ENCODE measurements around the gene NOS2. TPM values are rescaled to one million over a fixed set of nuclear protein-coding genes. Genes with fewer than 3 reads are reported as not detected.

NOS2 gene
- total and polyA plus RNA-seq, 2 donors (not counting 1 experiment from before 2014, with no cell fraction given): under 0.01 TPM; not detected in 1

DNA sequence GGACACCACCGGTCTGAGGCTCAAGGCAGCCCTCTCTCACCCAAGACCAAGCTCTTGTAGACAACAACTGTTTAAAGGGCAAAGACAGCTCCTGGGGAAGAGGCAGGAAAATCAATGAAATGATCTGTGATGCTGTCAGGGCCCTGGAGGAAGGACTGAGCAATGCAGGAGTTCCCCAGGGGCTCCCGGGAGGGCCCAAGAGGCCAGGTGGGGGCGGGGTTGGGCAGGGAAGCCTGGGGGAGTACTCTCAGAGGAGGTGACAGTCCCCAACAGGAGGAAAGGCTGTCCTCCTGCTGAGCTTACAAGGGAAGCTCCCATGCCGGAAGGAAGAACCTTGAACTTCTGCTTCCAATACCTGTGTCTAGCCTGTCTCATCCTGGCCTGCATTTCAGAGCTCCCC is 8.3 kb upstream of the NOS2 start:
- Histone ChIP-seq H3K36me3 (ENCODE audit: control insufficient read depth, insufficient read depth, low read length) (no peaks in the 10 kb centered on the region), H3K79me2 (ENCODE audit: control insufficient read depth, insufficient read depth, low read length) (no peaks in the 10 kb centered on the region), H4K20me1 (ENCODE audit: control insufficient read depth, extremely low read depth, insufficient read depth, low read length) (no peaks in the 10 kb centered on the region), H3K27ac (ENCODE audit: insufficient read depth, low read length) (no peak overlapping the region), H3K4me3 (replicated peaks in 1 of 4; ENCODE audit: control extremely low read depth in 1 of 4, insufficient read depth in 1 of 4, low read depth in 3 of 4, low read length in 4 of 4) (no peak overlapping the region), H3K4me1 (ENCODE audit: control insufficient read depth, extremely low read depth, insufficient read depth, low read length) (no peaks in the 10 kb centered on the region), H3K9me3 (ENCODE audit: control insufficient read depth, insufficient read depth, low read depth, low read length) (no peaks in the 10 kb centered on the region), H3K27me3 (ENCODE audit: control insufficient read depth, insufficient read depth, low read length) (no peaks in the 10 kb centered on the region), H3K9ac (ENCODE audit: insufficient read depth, low read length) (no peak overlapping the region), H2AFZ (ENCODE audit: low read length) (no peak overlapping the region), H3K4me2 (ENCODE audit: extremely low read depth, insufficient read depth, low read length) (no peak overlapping the region)
- DNase-seq (ENCODE audit: low read depth in 2 of 2): no peak
- TF ChIP-seq CTCF (conservative IDR thresholded peaks at IDR 0.05 in 1 of 2, IDR thresholded peaks at IDR 0.05 in 1 of 2; ENCODE audit: low read depth in 1 of 2, low read length in 2 of 2) (no peak), EZH2 (IDR thresholded peaks at IDR 0.05; ENCODE audit: low read length, missing control alignments) (no peak)

GRCh38 chr17:27807567-27808470 is 7.5 kb upstream of the NOS2 start:
- H3K27me3 ChIP-seq (ENCODE audit: control insufficient read depth, insufficient read depth, low read length): no peaks in the 10 kb centered on the region
- H3K4me3 ChIP-seq (replicated peaks in 1 of 4; ENCODE audit: control extremely low read depth in 1 of 4, insufficient read depth in 1 of 4, low read depth in 3 of 4, low read length in 4 of 4): no peak overlapping the region
- H3K4me2 ChIP-seq (ENCODE audit: extremely low read depth, insufficient read depth, low read length): no peak overlapping the region
- H3K79me2 ChIP-seq (ENCODE audit: control insufficient read depth, insufficient read depth, low read length): no peaks in the 10 kb centered on the region
- no peaks in the 10 kb centered on the region for H4K20me1 ChIP-seq (ENCODE audit: control insufficient read depth, extremely low read depth, insufficient read depth, low read length)
- no peaks in the 10 kb centered on the region for H3K4me1 ChIP-seq (ENCODE audit: control insufficient read depth, extremely low read depth, insufficient read depth, low read length)
- DNase-seq (ENCODE audit: low read depth in 2 of 2): no peak
- H3K36me3 ChIP-seq (ENCODE audit: control insufficient read depth, insufficient read depth, low read length): no peaks in the 10 kb centered on the region
- H2AFZ ChIP-seq (ENCODE audit: low read length): no peak overlapping the region
- H3K9ac ChIP-seq (ENCODE audit: insufficient read depth, low read length): no peak overlapping the region
- no peak overlapping the region for H3K27ac ChIP-seq (ENCODE audit: insufficient read depth, low read length)
- no peak for TF ChIP-seq CTCF (conservative IDR thresholded peaks at IDR 0.05 in 1 of 2, IDR thresholded peaks at IDR 0.05 in 1 of 2; ENCODE audit: low read depth in 1 of 2, low read length in 2 of 2)
- TF ChIP-seq EZH2 (IDR thresholded peaks at IDR 0.05; ENCODE audit: low read length, missing control alignments): no peak
- no peaks in the 10 kb centered on the region for H3K9me3 ChIP-seq (ENCODE audit: control insufficient read depth, insufficient read depth, low read depth, low read length)

DNA sequence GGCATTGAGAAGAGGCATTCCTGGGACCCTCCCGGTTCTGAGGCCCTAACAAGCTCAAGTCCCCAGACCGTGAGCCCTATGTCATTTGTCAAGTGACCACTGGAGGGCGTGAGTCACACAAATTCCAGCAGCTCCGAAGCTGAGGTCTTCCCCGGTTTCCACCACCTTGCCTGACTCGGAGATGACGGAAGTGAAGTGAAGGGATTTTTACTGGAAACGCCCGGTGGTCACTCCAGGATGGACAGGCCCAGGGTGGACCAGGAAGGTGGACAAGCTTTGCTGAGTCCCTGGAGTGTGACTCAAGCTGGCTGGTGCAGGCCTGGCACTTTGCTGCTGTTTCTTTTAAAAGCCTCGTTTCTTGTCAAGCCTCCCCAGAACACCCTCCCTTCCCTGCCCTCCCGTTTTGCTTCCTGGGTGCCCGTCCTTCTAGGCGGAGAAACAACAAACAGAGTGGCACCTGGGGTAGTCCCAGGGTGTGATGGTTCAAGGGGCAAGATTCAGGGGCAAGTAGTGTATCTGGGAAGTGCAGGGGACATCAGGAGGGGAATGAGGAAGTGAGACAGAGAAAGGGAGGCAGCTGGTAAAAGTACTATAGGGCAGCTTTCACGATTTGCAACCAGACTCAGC is 5.3 kb upstream of the NOS2 start:
- Histone ChIP-seq H3K4me2 (ENCODE audit: extremely low read depth, insufficient read depth, low read length) (peak overlapping the region; percentile 84), H2AFZ (ENCODE audit: low read length) (peak overlapping the region; percentile 92), H3K27ac (ENCODE audit: insufficient read depth, low read length) (no peak overlapping the region), H3K9ac (ENCODE audit: insufficient read depth, low read length) (peak overlapping the region; percentile 13), H3K36me3 (ENCODE audit: control insufficient read depth, insufficient read depth, low read length) (no peaks in the 10 kb centered on the region), H3K4me3 (replicated peaks in 1 of 4; ENCODE audit: control extremely low read depth in 1 of 4, insufficient read depth in 1 of 4, low read depth in 3 of 4, low read length in 4 of 4) (peak overlapping the region in 3 of 4 experiments; percentile 21 to 48 (median 33)), H3K4me1 (ENCODE audit: control insufficient read depth, extremely low read depth, insufficient read depth, low read length) (no peaks in the 10 kb centered on the region), H4K20me1 (ENCODE audit: control insufficient read depth, extremely low read depth, insufficient read depth, low read length) (no peaks in the 10 kb centered on the region), H3K27me3 (ENCODE audit: control insufficient read depth, insufficient read depth, low read length) (no peaks in the 10 kb centered on the region), H3K9me3 (ENCODE audit: control insufficient read depth, insufficient read depth, low read depth, low read length) (no peaks in the 10 kb centered on the region), H3K79me2 (ENCODE audit: control insufficient read depth, insufficient read depth, low read length) (no peaks in the 10 kb centered on the region)
- peak; percentile 80 to 88 for DNase-seq (ENCODE audit: low read depth in 2 of 2)
- no peak for TF ChIP-seq EZH2 (IDR thresholded peaks at IDR 0.05; ENCODE audit: low read length, missing control alignments)
- TF ChIP-seq CTCF (conservative IDR thresholded peaks at IDR 0.05 in 1 of 2, IDR thresholded peaks at IDR 0.05 in 1 of 2; ENCODE audit: low read depth in 1 of 2, low read length in 2 of 2): peak; percentile 82 to 83
